Smooth muscle cell (in vitro differentiated cells): ENCODE data around the gene USP26. TPM values are rescaled to one million over a fixed set of nuclear protein-coding genes. Genes with fewer than 3 reads are reported as not detected.

Source experiments
- DNase-seq: peaks from one replicate; lab custom pipeline; 2025; ENCODE audit not compliant: unreplicated experiment; lab: John Stamatoyannopoulos, UW
- H2AFZ ChIP-seq: fragments of 200-600 bp; sonication (generic); 2 replicates; pipeline ENCODE4 v1.6.0; 2016; ENCODE audit warnings: antibody characterized with exemption, low read depth, mild to moderate bottlenecking
- H3F3A ChIP-seq: fragments of 200-600 bp; sonication (generic); 2 replicates; pipeline ENCODE4 v1.6.0; 2017; ENCODE audit warnings: antibody characterized with exemption, low read depth
- H3K27ac ChIP-seq: fragments of 200-600 bp; sonication (generic); 2 replicates; pipeline ENCODE4 v1.5.1; 2016; ENCODE audit warnings: low read depth, mild to moderate bottlenecking
- H3K27me3 ChIP-seq: fragments of 200-600 bp; sonication (generic); 2 replicates; pipeline ENCODE4 v1.6.1; 2016; ENCODE audit warnings: low read depth, mild to moderate bottlenecking
- H3K36me3 ChIP-seq: fragments of 200-600 bp; sonication (generic); 2 replicates; pipeline ENCODE4 v1.5.1; 2016; ENCODE audit warnings: low read depth
- H3K4me1 ChIP-seq: fragments of 200-600 bp; sonication (generic); 2 replicates; pipeline ENCODE4 v1.5.1; 2016; ENCODE audit warnings: low read depth
- H3K4me2 ChIP-seq: fragments of 200-600 bp; sonication (generic); 2 replicates; pipeline ENCODE4 v1.6.0; 2016; ENCODE audit warnings: mild to moderate bottlenecking
- H3K4me3 ChIP-seq: fragments of 200-600 bp; sonication (generic); 2 replicates; pipeline ENCODE4 v1.5.1; 2016; ENCODE audit warnings: mild to moderate bottlenecking
- H3K79me2 ChIP-seq: fragments of 200-600 bp; sonication (generic); 2 replicates; pipeline ENCODE4 v1.6.0; 2016; ENCODE audit warnings: low read depth, mild to moderate bottlenecking
- H3K9ac ChIP-seq: fragments of 200-600 bp; sonication (generic); 2 replicates; pipeline ENCODE4 v1.6.0; 2016; ENCODE audit warnings: low read depth
- H3K9me3 ChIP-seq: fragments of 200-600 bp; sonication (generic); replicated peaks from 2 replicates; pipeline ENCODE4 v1.5.1; 2016; ENCODE audit warnings: low read depth
- H4K20me1 ChIP-seq: fragments of 200-600 bp; sonication (generic); 2 replicates; pipeline ENCODE4 v1.6.0; 2016; ENCODE audit warnings: low read depth
- CTCF ChIP-seq: fragments of 200-600 bp; sonication (generic); IDR thresholded peaks from 2 replicates; pipeline ENCODE4 v1.5.1; 2017; ENCODE audit warnings: borderline replicate concordance, mild to moderate bottlenecking, antibody characterized with exemption; ENCODE audit not compliant: insufficient read depth, poor library complexity, severe bottlenecking
- WGBS: methylation state at CpG from one replicate; pipeline ENCODE4 v1.1.7; 2016; ENCODE audit warnings: low lambda C conversion rate; 5-methylcytosine and 5-hydroxymethylcytosine counted together
- polyA plus RNA-seq: library from polyadenylated mRNA; unstranded; fragments of >200 nt; fragmentation: Nextera tagmentation; extraction: Ambion mirVana; gene quantifications from 2 replicates; pipeline ENCODE4 v1.2.1, GENCODE V29; 2016
- total RNA-seq: library from RNA; depleted of rRNA; stranded (reverse); fragments of >200 nt; gene quantifications from 2 replicates; pipeline ENCODE4 v1.2.3, GENCODE V29; 2014

The USP26 gene
- total and polyA plus RNA-seq, 2 experiments from 2014 or later: not detected

- H4K20me1 ChIP-seq: no peaks in the 10 kb centered on the region
- TF ChIP-seq CTCF: no peak
- H3K36me3 ChIP-seq: no peaks in the 10 kb centered on the region
- no peaks in the 10 kb centered on the region for H3F3A ChIP-seq
- no peak overlapping the region for H2AFZ ChIP-seq
- H3K27ac ChIP-seq: no peak overlapping the region
- no peak overlapping the region for H3K4me2 ChIP-seq
- no peaks in the 10 kb centered on the region for H3K4me1 ChIP-seq
- no peaks in the 10 kb centered on the region for H3K9me3 ChIP-seq
- H3K9ac ChIP-seq: no peak overlapping the region
- WGBS: 77% methylated on average over 2 of the region's 2 CpGs
- no peak overlapping the region for H3K4me3 ChIP-seq
- no peak for DNase-seq
- H3K79me2 ChIP-seq: no peaks in the 10 kb centered on the region
- H3K27me3 ChIP-seq: no peaks in the 10 kb centered on the region
Measured at GRCh38 chrX:133042260-133042659, 54.6 kb downstream of the USP26 start.

- H2AFZ ChIP-seq: no peak overlapping the region
- WGBS: 81% methylated on average over 5 of the region's 5 CpGs
- no peaks in the 10 kb centered on the region for H3K9me3 ChIP-seq
- no peak overlapping the region for H3K27ac ChIP-seq
- H3K79me2 ChIP-seq: no peaks in the 10 kb centered on the region
- no peak overlapping the region for H3K4me3 ChIP-seq
- no peak overlapping the region for H3K9ac ChIP-seq
- H3K36me3 ChIP-seq: no peaks in the 10 kb centered on the region
- no peak for DNase-seq
- H3K4me1 ChIP-seq: no peaks in the 10 kb centered on the region
- no peaks in the 10 kb centered on the region for H4K20me1 ChIP-seq
- no peaks in the 10 kb centered on the region for H3F3A ChIP-seq
- no peaks in the 10 kb centered on the region for H3K27me3 ChIP-seq
- H3K4me2 ChIP-seq: no peak overlapping the region
- TF ChIP-seq CTCF: no peak
Measured at GRCh38 chrX:133033010-133033409, 63.9 kb downstream of the USP26 start.

GRCh38 chrX:133018229-133018628 lies 78.7 kb downstream of the USP26 start:
- WGBS: 69% methylated on average over 3 of the region's 3 CpGs
- DNase-seq: no peak
- Histone ChIP-seq H3K9ac (no peak overlapping the region), H3K9me3 (no peaks in the 10 kb centered on the region), H3K4me1 (no peaks in the 10 kb centered on the region), H2AFZ (no peak overlapping the region), H3F3A (no peaks in the 10 kb centered on the region), H3K4me2 (no peak overlapping the region), H3K27ac (no peak overlapping the region), H3K36me3 (no peaks in the 10 kb centered on the region), H3K4me3 (no peak overlapping the region), H3K27me3 (no peaks in the 10 kb centered on the region), H4K20me1 (no peaks in the 10 kb centered on the region), H3K79me2 (no peaks in the 10 kb centered on the region)
- no peak for TF ChIP-seq CTCF

GRCh38 chrX:133007458-133007857 lies 89.5 kb downstream of the USP26 start:
- Histone ChIP-seq H3K4me3 (no peak overlapping the region), H3F3A (no peaks in the 10 kb centered on the region), H3K9me3 (peaks cover 5% of the 10 kb centered on the region), H3K27me3 (no peaks in the 10 kb centered on the region), H3K4me1 (no peaks in the 10 kb centered on the region), H3K36me3 (no peaks in the 10 kb centered on the region), H3K4me2 (no peak overlapping the region), H3K9ac (no peak overlapping the region), H3K27ac (no peak overlapping the region), H3K79me2 (no peaks in the 10 kb centered on the region), H4K20me1 (no peaks in the 10 kb centered on the region), H2AFZ (no peak overlapping the region)
- DNase-seq: no peak
- no peak for TF ChIP-seq CTCF
- WGBS: 78% methylated on average over 3 of the region's 3 CpGs
